Measurements from ENCODE around the gene LRP8. TPM values are rescaled to one million over a fixed set of nuclear protein-coding genes. Genes with fewer than 3 reads are reported as not detected.
A peak's percentile ranks its signal among the peaks of the same experiment; 100 is the strongest.

LRP8 gene
- total RNA-seq, 2 donors from 2014 or later = 2.5 to 5.3 TPM

DNA sequence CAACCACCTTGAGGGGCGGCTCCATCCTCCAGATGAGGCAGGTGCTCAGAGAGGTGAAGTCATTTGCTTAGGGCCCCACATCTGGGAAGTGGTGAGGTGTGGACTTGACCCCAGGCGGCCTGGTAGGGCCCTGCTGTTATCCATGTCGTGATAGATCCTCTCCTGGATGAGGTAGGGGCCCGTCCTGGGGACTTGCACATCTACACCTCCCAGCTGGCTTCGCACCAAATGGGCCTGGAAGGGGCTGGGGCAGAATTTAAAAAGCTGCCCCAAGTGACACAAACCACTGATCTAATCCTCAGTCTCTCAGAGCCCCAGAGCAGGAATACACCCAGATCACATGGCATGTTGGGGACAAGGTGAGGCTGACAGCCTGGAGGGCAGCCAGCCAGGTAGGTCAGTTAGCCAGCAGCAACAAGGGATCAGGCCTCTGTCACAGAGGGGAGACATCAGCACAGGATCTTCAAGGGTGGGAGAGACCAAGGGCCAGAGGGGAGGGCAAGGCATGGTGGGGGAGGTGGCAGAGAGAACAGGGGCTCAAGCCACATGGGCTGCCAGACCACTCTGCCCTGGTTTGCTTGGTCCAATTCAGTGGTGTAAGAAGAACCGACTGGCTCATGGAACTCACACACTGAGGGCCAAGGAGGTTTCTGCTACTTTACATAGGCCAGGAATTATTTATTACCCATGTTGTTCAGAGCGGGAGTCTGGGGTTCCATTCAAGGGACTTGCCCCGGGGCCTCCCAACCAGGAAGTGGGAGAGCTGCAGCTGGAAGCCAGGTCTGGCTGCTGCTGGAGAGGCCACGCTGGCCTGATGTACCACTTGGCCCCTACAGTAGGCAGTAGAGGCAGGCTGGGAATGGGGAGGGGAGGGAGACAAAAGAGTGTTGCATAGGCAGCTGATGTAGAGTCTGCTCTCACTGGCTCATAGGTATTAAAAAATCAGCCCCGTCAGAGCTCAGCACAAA lies 12.1 kb downstream of the LRP8 start:
- intact Hi-C loops (cut with DNase I, micrococcal nuclease) = no loop called here
- DNase-seq = peak; percentile 26 to 44
- ATAC-seq = peak; percentile 82

DNA sequence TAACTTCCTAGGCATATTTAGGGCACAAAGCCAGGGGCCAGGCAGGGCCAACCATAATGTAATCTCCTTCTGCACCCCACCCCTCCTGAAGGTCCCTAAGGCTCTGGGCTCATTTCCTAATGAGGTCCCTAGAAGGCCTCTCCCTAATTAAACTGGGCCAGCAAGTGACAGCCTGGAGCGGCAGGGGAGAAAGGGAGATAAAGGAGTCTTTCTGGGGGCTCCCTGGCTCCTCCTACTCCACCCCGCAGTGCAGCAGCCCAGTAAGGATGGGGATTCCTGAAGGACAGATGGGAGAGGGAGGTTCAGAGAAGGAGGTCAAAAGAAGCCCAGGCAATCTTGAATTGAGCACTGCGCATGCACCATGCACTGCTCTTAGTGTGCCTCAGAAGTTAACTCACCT lies 12.8 kb downstream of the LRP8 start:
- DNase-seq (no peak), ATAC-seq (no peak)
- intact Hi-C loops (cut with DNase I, micrococcal nuclease) = no loop called here

DNA sequence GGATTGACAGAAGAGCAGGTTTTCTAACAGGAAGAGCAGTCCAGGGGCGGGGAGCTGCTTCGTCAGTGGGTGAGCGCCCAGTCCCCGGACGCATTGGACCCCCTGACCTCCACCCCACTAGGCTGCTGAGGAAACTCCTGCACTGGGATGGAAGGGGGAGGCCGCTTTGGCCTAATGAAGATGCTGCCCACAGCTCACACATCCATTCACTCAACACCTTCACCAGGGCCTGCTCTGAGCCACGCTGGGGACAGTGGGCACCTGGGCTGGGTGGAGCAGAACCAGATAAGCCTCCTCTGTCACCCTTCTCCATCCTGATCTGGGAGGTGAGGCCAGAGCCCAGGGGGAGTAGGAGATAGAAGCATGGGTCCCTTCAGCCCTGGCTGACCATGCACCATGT lies 13.3 kb downstream of the LRP8 start:
- ATAC-seq (no peak), DNase-seq (no peak)
- intact Hi-C loops (cut with DNase I, micrococcal nuclease) = no loop called here

DNA sequence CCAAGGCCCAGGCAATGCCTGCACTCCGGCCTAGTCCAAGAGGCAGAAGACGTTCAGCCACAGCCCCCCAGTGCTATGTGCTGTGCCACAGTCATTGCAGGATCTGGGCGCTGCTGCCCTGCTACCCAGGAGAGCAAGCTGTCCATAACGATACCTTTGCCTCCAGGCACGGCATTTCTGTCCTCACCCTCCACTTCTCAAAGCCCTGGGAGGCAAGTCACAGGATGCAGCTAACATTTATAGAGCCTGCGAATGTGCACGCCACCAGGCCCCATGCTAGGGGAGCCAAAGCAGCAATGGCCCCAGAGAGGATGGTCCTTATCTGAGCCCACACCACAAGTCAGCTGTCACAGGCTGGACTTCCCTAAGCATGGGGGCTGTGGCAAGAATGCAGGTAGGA lies 13.8 kb downstream of the LRP8 start:
- intact Hi-C loops (cut with DNase I, micrococcal nuclease) = no loop called here
- no peak for ATAC-seq
- no peak for DNase-seq

DNA sequence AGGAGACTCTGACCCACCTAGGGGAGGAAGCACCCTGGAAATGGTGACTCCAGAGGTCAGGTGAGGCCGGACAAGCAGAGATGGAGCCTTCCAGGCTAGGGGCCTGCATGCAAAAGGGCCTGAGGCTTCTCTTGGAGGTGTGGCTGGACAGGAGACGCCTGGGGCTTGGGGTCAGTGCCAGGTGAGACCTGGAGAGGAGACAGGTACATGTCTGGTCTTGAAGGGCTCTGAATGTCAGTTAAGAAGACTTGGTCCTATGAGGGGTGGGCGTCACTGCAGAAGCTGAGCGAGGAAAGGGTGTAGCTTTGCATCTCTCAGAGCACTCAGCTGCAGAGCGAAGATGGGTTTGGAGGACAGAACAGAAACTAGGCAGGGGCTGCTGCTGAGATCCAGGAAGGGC lies 14.3 kb downstream of the LRP8 start:
- no peak for DNase-seq
- intact Hi-C loops (cut with DNase I, micrococcal nuclease) = no loop called here
- ATAC-seq = no peak

DNA sequence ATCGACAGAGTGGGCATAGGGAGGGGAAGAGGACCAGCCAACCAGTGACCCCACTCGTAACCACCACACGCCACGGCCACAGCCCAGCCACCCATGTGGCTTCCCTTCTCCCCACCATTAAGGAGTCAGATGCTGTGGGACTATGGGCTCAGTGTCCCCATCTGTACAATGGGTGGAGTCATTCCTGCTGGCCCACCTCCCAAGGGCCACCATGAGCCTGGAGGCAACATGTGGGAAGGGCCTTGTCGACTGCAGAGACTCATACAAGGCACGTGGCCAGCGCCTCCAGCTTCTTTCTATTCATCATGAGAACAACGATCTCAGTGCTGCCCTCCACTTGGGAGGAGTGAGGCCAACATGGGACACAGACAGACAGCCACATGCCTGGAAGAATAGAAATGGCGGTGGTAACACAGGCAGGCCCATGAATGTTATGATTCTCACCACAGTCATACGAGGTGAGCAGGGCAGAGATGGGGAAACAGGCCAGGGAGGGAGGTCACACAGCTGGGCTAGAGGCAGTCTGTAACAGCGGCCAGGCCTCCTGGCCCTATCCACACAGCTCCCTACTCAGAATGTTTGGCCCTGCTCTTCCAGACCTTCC lies 16.1 kb downstream of the LRP8 start:
- ATAC-seq (no peak), DNase-seq (no peak)
- intact Hi-C loops (cut with DNase I, micrococcal nuclease) = no loop called here

DNA sequence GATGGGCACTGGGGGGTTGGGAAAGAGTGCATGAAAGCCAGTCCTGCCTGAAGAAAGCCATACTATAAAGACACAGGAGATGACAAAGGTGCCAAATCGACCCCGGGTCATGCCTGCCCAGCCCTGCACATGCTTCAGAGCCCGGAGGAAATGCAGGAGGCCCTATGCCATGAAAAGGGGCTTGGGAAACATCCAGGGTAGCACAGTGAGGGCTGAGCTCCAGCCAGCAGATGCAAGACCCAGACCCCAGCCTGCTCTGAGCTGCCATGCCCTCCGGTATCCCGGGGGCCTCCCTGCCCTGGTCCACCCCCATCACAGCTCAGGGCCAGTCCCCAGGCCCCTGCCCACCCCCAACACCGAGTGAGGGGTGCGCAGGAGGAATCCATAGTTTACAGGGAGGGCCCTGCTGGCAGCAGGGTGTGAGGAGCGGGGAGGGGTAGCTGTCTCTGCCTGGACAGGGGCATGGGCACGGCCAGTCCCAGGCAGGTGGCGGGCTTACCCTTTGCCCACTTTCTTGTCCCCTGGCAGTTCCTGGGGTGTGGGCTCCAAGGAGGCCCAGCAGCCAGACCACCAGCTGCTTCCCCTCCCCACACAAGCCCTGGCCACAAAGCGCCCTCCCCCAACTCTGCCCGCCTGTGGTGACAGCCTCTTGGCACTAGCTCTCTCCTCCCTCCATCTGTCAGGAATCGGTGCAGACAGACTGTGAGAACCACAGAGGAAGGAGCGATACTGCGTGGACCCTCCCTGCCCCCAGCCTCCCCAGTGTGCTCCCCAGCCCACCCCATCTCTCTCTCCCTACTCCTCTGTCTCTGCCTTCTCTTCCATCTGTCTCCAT lies 16.8 kb downstream of the LRP8 start:
- ATAC-seq (no peak), DNase-seq (no peak)
- intact Hi-C loops (cut with DNase I, micrococcal nuclease) = no loop called here

DNA sequence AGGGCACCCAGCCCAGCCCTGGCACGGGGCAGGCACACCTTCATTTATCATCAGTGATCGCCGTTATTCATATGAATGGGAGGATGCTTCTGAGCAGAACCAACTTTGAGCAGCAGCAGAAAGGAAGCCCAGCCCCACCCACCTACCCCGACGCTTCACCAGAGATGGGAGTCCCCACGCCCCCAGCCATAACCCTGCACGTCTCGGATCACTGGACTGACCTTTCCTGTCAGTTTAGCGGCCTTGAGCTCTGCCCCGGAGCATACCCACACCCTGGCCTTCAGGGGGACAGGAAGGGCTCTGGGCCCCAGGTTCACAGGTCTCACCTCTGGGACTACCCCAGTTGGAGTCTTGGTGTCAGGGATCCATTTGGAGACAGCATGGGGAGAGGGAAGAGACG lies 18.1 kb downstream of the LRP8 start:
- DNase-seq (no peak), ATAC-seq (no peak)
- intact Hi-C loops (cut with DNase I, micrococcal nuclease) = no loop called here

DNA sequence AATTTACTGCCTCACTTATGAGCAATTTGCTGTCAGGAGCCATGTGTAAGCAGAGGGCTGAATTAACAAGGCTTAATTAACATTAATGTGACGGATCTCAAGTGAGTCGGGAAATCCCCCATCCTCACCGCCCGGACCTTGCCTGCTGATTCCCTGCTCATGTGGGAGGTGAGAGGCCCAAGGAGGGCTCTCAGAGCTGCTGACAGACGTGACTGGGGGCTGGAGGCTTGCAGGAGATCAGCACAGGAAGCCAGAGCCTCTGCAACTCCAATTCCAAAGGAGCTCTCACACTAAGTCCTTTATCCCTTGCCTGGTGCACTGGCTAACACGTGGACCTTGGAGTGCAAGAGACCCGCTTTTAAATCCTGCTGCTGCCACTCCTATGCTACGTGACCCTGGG lies 19.4 kb downstream of the LRP8 start:
- DNase-seq = no peak
- no peak for ATAC-seq
- intact Hi-C loops (cut with DNase I, micrococcal nuclease) = no loop called here

DNA sequence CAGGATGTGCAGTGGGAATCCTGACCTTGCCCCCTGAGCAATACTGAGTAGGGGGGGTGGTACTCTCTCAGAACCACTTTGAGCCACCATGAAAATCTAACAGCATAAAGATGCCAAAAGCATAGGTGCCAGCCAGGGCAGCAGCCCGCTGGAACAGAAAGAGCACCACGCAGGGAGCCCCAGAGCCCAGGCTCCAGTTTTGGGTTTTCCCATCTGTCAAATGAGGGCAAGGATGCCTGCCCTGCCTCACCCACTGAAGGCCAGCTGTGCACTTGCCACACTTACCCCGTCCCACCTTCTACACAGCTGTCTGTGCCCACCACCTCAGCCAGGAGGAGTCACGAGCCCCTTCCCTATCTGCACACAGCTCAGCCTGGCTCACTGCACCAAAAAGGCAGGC lies 20.8 kb downstream of the LRP8 start:
- intact Hi-C loops (cut with DNase I, micrococcal nuclease) = no loop called here
- DNase-seq (no peak), ATAC-seq (no peak)

DNA sequence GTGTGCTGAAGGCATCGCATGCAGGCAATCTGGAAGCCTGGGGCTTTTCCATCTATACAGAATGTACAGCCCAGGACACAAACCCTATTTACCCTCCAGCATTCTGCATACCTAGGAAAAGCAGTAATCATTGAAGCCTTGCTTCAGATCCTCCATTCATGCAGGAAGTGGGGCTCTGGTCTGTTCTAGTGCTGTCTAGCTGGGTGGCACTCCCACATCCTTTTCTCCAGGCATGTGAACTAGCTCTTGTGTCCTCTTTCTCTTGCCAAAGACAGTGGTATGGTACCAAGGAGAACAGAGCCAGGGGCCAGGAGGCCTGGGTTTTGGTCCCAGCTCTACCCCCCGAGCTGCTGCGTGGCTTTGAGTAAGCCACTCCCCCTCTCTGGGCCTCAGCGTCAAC lies 21.7 kb downstream of the LRP8 start:
- intact Hi-C loops (cut with DNase I, micrococcal nuclease) = no loop called here
- DNase-seq = no peak
- ATAC-seq = no peak

DNA sequence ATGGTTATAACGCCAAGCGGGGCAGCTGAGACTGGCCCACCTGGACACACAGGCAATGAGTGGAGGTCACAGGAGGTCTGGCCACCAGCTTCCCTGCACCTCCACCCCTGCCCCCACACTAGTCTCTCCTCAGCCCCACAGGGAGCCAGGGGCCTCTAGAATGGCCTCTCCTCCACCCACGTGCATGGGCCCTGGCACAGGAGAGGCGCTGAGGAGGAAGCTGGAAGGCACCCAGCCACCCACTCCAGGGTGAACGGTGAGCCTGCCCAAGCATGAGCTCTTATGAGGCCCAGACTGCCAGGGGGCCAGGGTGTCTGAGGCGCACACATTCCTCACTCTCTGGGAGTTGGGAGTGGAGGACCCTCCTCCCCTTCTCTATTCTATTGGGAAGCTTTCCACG lies 22.2 kb downstream of the LRP8 start:
- intact Hi-C loops (cut with DNase I, micrococcal nuclease) = no loop called here
- ATAC-seq (no peak), DNase-seq (no peak)

DNA sequence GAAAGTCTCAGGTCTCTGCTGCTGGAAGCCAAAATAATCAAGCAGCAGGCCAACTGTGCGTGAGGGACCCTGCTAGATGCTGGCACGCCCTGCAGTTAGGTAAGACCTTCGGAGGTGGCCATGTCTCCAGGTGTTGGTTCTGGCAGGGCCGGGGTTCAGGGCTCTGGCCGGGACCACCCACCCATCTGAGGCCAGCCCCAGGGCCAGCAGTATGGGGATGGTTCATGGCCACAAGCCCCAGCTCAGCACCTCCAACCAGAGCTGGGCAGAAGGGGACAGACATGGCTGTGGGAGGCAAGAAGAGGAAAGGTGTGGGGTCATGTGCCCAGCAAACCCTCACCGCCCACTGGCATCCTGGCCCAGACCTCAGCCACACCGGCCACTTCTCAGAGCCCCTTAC lies 23.3 kb downstream of the LRP8 start:
- DNase-seq (no peak), ATAC-seq (no peak)
- intact Hi-C loops (cut with DNase I, micrococcal nuclease) = no loop called here

DNA sequence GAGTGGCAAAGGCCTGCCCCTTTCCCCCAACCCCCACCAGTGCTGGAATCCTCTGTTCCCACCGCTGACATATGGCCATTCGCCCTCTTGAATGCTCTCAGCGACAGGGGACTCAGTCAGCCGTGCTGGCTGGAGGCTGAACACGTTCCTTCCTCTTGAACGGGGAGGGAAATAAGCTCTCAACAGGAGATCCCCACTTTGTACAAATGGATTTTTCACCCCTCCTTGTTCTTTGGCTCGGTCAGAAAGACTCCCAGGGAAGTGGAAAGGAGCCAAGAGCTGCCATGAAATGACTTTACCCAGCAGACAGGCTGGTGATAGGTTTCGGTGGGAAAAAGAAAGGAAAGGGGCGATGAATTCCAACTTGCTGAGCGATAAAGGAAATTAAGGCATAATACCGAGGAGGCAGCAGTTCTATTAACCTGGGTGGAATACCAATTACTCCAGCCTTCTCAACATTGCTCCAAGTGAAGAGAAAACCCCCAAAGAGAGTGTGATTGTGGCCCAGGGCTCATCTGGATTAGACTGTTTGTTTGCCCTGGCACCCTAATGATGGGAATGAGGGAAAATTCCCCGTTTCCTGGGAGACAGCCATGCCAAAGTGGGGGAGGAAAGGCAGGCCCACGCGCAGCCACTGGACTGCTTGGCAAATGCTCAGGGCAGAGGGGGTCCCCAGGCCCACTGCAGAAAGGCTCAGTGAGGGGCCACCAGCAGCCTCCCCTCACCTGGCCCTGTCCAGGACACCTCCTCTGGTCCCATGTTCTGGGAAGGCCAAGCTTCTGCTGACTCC lies 23.9 kb downstream of the LRP8 start:
- DNase-seq (no peak), ATAC-seq (no peak)
- intact Hi-C loops (cut with DNase I, micrococcal nuclease) = no loop called here

DNA sequence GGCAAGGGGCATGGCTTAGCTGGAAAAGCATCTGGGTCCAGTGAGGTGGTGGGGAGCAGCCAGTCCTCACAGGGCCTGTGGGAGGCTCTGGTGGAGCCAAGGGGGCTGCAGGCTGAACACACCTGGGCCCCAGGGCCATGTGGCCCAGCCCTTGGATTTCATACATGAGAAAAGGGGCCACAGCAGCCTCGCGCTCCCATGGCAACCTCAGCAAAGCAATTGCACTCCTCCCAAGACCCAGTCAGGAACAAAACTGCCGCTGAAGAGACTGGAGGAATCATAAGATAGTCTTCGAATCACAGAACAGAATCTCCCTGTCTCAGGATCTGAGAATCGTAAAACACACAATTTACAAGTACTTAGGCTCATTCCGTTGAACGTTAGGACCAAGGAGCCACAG lies 24.6 kb downstream of the LRP8 start:
- DNase-seq (no peak), ATAC-seq (no peak)
- intact Hi-C loops (cut with DNase I, micrococcal nuclease) = no loop called here

DNA sequence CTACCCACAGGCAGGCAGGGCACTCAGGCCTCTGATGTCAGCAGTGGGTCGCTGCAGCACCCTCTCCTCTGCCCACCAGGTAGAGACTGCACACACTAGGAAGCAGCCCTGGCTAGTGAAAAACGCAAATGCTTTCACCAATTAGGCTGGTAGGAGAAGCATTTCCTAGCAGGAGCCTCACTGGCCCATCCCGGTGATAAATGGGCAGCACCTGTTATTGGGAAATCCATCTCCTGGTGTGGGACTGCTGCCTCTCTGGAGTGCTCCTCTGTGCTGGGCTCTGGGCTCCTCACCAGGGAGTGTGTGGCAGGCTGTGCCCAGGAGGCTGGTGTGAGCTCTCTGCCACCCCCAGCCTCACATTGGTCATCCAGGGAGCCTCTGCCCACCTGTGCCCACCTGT lies 28.6 kb downstream of the LRP8 start:
- DNase-seq (no peak), ATAC-seq (no peak)
- intact Hi-C loops (cut with DNase I, micrococcal nuclease) = no loop called here

DNA sequence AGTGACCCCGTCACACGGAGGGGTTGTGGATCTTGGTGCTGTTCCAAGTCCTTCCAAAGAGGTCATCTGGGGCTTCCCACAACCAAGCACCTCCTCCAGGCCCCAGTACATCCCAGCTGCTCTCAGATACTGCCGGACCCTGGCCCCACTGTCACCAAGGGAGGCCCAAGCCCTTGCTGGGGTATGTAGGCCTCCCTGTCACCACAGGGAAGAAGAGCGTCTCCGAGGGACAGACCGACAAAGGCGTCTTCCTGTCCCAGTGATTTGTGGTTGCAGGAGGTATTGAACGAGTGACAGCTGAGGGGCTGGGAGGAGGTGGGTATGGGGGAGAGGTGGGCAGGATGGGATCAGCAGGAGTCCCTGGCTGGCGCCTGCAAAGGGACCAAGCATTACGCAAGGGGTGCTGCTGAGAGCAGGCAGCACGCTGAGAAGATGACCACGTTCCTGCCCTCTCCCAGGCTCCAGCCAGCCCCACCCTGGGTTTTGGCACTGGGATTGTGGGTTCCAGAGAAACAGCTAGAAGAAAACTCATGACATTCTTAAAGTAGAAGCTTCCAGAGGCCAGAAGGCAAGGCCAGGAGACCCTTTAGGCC lies 29.7 kb downstream of the LRP8 start:
- intact Hi-C loops (cut with DNase I, micrococcal nuclease) = no loop called here
- no peak for DNase-seq
- ATAC-seq = no peak

DNA sequence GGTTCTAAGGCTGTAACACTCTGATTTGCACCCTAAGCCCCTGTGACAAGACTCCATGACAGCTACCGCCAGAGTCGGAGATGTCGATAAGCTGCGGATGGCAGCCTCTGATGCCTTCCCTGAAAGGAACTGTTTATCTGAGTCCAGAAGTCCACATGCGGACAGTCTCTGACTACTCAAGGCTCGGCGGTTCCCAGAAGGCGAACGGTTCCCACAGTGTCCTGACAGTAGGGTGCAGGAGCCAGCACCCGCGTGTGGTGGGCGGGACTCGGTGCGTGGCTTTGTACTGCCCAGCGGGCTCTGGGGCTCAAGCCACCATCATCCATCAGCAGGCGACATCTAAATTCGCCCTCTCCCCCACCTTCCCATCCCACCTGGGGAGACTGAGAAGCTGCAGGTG lies 30.7 kb downstream of the LRP8 start:
- no peak for DNase-seq
- no peak for ATAC-seq
- intact Hi-C loops (cut with DNase I, micrococcal nuclease) = no loop called here
